Kidney glomerular epithelial cell (primary cell): ENCODE measurements around the gene CAMSAP1.

Experiments used
- DNase-seq: peaks from one replicate; lab custom pipeline; 2025; lab: John Stamatoyannopoulos, UW

Gene CAMSAP1

DNA sequence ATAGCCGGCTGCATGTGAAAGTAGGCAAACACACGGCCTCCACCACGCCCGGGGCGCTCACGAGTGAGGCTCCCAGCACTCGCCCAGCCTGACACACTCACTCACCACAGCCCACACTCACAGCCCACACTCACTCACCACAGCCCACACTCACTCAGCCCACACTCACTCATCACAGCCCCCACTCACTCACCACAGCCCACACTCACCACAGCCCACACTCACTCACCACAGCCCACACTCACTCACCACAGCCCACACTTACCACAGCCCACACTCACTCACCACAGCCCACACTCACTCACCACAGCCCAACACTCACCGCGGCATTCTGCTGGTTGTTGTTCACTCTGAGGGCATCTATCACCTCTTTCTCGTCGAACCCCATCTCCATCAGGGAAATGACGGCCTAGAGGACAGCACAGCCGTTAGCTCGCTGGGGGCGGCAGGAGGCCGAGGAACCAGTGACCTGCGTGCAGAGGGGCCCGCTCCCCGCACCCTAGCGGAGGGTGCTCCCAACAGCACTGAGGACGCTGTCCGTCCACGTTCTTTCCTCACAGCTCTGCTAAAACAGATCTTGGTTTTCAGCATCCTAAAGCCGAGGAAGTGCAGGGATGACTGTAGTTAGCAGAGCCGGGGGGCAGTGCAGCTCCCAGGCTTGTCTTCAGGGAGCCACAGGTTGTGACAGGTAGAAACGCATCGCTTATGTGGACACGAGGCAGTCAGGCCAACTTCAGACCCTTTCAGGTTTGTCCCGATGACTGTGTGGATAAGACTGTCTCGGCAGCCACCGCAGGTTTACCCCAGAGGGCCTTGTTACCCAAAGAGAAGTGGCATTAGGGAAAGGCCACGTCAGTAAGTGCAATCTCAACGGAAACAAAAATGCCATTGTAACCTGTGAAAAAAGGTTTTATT lies 32.3 kb upstream of the CAMSAP1 start:
- no peak for DNase-seq

DNA sequence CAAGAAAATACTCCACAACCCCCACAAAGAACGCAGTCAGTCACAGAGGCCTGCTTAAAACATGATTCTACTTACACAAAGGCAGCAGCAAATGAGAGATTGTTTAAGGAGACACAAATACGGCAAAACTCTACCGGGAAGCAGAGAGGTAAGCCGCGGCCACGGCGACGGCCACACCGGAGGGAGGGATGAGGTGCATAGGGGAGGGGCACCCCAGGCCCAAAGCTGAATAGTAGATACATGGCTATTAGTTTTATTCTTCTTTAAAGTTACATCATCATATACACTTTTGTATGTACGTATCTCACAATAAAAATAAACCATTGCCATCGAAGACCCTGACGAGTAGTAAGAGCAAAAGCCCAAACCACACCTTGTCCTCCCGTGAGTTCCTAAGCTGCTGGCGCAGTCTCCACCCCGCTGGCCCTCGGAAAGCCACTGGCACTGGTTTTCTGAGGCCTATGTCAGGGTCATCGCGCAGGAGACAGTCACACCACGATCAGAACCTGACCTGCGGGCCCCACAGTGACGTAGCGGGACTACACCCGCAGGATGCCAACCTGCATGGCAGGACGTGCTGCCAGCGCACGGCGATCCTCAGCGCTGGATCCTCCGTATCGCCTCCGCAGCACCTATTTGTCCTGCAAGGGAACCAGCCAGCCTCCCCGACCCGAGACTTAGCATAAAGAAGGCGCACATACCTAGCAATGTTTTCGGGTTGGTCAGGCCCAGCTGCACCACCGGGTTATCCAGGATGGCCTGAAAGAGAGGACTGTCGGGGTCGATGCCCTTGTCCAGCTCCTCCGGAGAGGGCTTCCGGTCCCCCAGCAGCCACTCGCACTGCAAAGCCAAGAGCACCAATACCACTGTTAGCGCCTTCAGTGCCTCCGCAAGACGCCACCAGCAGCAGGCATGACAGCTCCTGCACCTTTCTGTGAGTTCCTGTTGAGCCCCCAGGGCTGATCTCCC lies 30.5 kb upstream of the CAMSAP1 start:
- no peak for DNase-seq

GRCh38 chr9:135933114-135933513 lies 25.8 kb upstream of the CAMSAP1 start:
- DNase-seq = no peak

GRCh38 chr9:135932656-135933055 lies 25.3 kb upstream of the CAMSAP1 start:
- DNase-seq = no peak

DNA sequence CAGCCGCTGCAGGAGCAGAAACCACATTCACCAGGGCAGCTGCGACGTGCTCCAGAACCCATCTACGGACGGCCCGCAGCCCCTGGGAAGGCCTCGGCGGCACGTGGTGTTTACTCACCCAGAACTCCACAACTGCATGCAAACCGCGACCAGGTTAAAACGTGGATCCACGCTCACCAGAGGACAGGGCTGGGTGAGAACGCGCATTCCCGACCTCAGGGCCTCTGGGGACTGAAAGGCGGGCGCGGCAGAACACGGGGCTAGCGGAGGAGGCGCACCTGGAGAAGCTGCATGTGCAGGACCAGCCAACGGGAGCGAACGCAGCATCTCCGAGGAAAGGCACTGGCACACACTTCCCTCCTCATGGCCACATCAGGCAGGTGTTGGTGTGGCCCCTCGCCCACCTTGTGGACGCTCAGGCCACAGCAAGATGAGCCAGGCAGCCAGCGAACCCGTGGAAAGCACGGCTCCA lies 24.0 kb upstream of the CAMSAP1 start:
- DNase-seq = no peak

- DNase-seq = no peak
Observed at GRCh38 chr9:135930446-135931345, 23.4 kb upstream of the CAMSAP1 start.

- DNase-seq = no peak
Observed at GRCh38 chr9:135929656-135930445, 22.5 kb upstream of the CAMSAP1 start.

- no peak for DNase-seq
Observed at GRCh38 chr9:135928731-135929655, 21.6 kb upstream of the CAMSAP1 start.

DNA sequence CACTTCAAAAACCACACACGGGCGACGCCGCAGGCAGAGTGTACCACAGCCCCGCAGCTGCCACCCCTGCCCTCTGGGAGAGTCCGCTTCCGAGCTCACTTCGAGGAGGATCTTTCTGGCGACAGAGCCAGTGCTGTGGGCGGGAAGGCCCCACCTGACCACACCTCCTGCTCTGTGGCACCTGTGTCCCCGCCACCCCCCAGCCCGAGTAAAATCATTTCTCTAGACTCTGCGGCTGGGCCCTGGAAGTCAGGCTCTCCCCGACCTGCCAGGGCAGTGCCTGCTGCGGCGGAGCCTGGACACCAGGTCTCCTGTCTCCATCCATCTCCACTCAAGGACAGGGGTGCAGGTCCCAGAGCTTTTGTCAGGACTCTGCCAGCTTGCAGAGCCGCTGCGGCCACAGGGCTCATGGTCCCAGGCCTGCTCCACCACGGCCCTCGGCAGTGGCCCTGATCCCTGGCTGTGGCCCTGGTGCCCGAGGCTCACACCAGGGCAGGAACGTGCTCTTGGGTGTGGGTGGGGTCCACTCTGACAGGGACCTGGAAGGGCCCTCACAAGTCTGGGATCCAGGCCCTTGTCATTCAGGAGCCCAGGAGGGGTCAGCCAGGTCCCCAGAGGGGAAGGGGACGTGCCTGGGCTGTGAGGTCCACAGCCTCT lies 20.9 kb upstream of the CAMSAP1 start:
- DNase-seq = no peak

DNA sequence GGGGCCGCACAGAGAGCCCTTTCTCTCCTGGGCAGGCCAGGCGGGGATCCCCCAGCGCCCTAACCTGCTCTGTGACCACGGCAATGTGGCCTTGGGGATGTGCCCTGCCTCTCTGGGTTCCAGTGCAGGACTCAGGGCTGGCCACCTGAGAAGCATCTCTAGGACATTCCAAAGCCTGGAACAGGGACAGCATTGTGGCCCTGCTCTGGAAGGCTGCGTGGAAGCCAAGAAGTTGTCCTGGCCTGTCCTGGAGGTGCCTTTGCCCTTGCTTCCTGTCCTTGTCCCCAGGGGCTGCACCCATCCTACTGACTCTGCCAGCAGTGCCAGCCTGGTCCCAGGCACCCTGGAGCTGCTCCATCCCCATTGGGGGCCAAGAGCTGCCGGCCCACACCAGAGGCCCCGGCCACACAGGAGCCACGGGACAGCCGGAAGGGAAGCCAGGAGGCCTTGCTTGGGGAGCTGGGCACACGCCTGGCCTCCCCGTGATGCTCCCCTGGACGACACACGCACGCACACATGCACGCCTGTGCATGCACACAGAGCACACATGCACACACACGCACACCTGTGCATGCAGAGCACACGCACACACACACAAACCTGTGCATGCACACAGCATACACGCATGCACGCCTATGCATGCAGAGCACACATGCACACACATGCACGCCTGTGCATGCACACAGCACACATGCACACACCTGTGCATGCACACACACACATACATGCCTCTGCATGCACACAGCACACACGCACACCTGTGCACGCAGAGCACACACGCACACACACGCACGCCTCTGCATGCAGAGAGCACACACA lies 20.1 kb upstream of the CAMSAP1 start:
- DNase-seq = no peak

DNA sequence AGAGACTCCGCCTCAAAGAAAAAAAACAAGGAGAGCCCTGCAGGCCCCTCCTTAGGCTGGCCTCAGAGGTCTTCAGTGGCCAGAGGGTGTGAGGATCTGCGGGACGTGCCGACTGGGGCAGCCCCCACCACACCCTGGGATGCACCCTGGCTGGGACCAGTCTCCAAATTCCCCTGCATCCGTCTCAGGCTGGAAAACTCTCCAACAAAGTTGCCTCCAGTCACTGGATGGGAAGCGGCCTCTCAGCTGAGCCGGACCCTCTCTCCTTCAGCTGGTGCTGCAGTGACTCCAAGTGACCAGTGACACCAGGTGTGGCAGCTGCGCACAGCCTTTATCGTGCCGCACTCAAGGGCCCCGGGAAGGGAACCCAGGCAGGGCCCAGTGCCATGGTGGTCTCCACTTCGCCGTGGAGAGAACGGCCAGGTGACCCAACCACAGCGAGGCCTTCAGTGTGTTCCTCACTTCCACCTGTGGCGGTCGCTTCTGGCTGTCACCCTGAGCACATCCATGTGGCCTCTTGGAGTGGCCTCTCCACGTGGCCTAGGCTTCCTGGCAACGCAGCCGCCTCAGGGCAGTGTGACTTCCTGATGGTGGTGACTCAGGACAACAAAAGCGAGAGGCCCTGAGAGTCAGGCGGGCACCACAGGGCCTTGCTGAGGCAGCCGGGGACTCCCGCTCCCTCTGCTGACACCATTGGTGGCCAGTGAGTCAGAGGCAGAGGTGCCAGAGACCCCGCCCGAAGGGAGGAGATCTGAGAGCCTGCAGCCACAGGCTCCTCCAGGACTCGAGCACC lies 19.3 kb upstream of the CAMSAP1 start:
- no peak for DNase-seq

- peak; percentile 31 for DNase-seq
Observed at GRCh38 chr9:135925496-135926133, 18.3 kb upstream of the CAMSAP1 start.

GRCh38 chr9:135924628-135925338 lies 17.4 kb upstream of the CAMSAP1 start:
- DNase-seq = no peak

DNA sequence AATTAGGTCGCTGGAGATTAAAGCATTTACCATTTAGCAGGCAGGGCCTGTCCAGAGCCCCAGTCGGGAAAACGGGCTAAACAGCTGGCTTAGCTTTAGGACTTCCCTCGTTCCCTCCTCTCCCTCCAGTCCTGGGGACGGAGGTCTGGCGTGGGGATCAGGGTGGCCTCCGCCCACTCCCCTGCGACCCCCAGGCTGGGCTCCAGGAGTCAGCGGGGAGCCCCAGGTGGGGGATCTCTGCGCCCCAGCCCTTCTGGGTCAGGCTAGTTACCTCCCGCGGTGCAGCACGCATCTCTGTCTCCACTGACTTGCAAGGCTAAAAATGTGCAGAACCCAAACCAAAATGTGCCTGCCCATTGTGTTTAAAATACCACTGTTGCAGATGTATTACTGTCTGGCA lies 16.2 kb upstream of the CAMSAP1 start:
- no peak for DNase-seq

DNA sequence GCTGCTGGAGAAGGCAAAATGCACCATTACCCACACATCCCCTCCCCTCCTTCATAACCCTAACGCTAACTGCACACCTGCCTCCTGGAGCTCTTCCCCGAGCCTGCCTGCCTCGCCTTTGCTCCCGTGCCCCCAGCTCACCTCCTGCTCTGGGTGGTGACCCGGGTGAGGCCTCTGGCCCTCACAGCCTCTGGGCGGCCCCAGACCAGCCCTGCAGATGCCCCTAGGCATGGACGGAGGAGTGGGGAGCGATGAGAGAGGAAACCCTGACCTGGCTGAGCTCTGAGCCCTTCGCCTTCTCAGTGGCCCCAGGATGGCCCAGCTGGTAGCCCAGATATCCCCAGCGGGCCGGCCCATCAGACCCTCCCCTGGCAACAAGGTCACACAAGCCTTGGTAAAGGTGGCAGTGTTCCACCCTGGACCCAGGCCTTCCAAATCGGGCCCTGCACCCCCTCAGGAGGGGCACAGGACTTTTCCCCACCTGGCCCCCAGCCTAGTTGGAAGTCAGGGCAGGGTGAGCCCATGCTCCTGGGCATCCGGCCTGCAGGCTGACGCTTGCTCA lies 14.5 kb upstream of the CAMSAP1 start:
- DNase-seq = no peak
